ENCODE data around the gene IGFN1. TPM values are rescaled to one million over a fixed set of nuclear protein-coding genes. Genes with fewer than 3 reads are reported as not detected.

Gene IGFN1
- total RNA-seq, 1 experiment from 2014 or later = not detected

DNA sequence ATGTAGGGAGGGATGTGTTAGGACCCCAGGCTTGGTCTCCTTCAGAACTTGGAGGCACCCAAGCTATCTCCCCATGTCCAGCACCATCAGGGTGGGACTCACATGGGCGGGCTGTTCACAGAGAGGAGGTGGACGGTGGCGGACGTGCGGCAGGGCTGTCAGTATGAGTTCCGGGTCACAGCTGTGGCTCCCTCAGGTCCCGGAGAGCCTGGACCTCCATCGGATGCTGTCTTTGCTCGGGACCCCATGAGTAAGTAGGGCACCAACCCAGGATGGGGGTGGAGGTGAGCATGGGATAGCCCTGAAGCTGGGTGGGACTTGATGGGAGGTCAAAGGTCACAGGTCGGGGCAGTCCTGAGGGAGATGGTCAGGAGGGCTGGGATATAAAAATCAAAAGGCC is 27.8 kb downstream of the IGFN1 start:
- no peak overlapping the region for H3K14ac ChIP-seq (ENCODE audit: insufficient read depth, low read length)
- H4K91ac ChIP-seq (ENCODE audit: insufficient read length, low read depth, low read length) = no peak overlapping the region
- Mint-ChIP-seq H3K4me1 (peaks cover 8 to 12% of the 10 kb centered on the region in 2 experiments; a peak in 3 of 4 replicates), H3K4me3 (no peak overlapping the region), H3K27me3 (ENCODE audit: low read depth) (peaks cover 6% of the 10 kb centered on the region; the same call in 1 of the 2 replicates), H3K27ac (peak overlapping the region in 1 of 3 experiments; percentile 70; a peak in 1 of 7 replicates), H3K9me3 (no peaks in the 10 kb centered on the region), H3K36me3 (ENCODE audit: insufficient read depth in 1 of 3, low read depth in 3 of 3) (no peaks in the 10 kb centered on the region; a peak in 1 of 7 replicates)
- no peaks in the 10 kb centered on the region for H3K23me2 ChIP-seq (ENCODE audit: insufficient read length, low read depth, low read length, poor library complexity, severe bottlenecking)
- TF ChIP-seq, protein P1, sequence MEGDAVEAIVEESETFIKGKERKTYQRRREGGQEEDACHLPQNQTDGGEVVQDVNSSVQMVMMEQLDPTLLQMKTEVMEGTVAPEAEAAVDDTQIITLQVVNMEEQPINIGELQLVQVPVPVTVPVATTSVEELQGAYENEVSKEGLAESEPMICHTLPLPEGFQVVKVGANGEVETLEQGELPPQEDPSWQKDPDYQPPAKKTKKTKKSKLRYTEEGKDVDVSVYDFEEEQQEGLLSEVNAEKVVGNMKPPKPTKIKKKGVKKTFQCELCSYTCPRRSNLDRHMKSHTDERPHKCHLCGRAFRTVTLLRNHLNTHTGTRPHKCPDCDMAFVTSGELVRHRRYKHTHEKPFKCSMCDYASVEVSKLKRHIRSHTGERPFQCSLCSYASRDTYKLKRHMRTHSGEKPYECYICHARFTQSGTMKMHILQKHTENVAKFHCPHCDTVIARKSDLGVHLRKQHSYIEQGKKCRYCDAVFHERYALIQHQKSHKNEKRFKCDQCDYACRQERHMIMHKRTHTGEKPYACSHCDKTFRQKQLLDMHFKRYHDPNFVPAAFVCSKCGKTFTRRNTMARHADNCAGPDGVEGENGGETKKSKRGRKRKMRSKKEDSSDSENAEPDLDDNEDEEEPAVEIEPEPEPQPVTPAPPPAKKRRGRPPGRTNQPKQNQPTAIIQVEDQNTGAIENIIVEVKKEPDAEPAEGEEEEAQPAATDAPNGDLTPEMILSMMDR (conservative IDR thresholded peaks at IDR 0.05) = no peak
- H3K4me2 ChIP-seq (ENCODE audit: insufficient read depth, insufficient read length, low read length) = no peak overlapping the region
- no peak overlapping the region for H3K56ac ChIP-seq (ENCODE audit: insufficient read length, low read depth, low read length)
- no peaks in the 10 kb centered on the region for H4K20me1 ChIP-seq (ENCODE audit: control insufficient read depth, insufficient read depth, insufficient read length)
- H3K9me3 ChIP-seq (ENCODE audit: control insufficient read depth, low read depth, low read length) = no peaks in the 10 kb centered on the region
- H3K23ac ChIP-seq (ENCODE audit: insufficient read length, low read depth, low read length) = no peak overlapping the region
- H3K4ac ChIP-seq (ENCODE audit: low read depth, low read length) = no peak overlapping the region
- H2BK15ac ChIP-seq (ENCODE audit: low read depth, low read length) = no peak overlapping the region
- no peak overlapping the region for H4K8ac ChIP-seq (replicated peaks; ENCODE audit: insufficient read length, low read depth, low read length)
- no CpG with 5 or more reads among the region's 10 CpGs for whole genome bisulfite sequencing (ENCODE audit: extremely low coverage, insufficient read length, low lambda C conversion rate)
- H3K79me2 ChIP-seq (ENCODE audit: insufficient read depth, low read length) = no peaks in the 10 kb centered on the region
- H3K4me1 ChIP-seq (ENCODE audit: insufficient read depth, low read length) = no peaks in the 10 kb centered on the region; the same call in 1 of the 2 replicates
- no peak overlapping the region for H3K9ac ChIP-seq (ENCODE audit: extremely low read depth, insufficient read length, low read length)
- H3K18ac ChIP-seq (ENCODE audit: insufficient read length, low read depth, low read length) = no peak overlapping the region
- DNase-seq = peak; percentile 19
- no peak overlapping the region for H2BK5ac ChIP-seq (ENCODE audit: insufficient read length, low read length)
- no peak overlapping the region for H2AK5ac ChIP-seq (ENCODE audit: insufficient read length, low read length)
- no peak overlapping the region for H2AFZ ChIP-seq (ENCODE audit: low read length)
- H3K79me1 ChIP-seq (ENCODE audit: insufficient read depth, low read depth, low read length, poor library complexity, severe bottlenecking) = no peaks in the 10 kb centered on the region
- no peak overlapping the region for H3K27ac ChIP-seq (ENCODE audit: insufficient read length, low read depth, low read length)
- H2BK20ac ChIP-seq (ENCODE audit: low read depth, low read length, poor library complexity, severe bottlenecking) = no peak overlapping the region
- H3T11ph ChIP-seq (ENCODE audit: low read length) = no peak overlapping the region
- no peak overlapping the region for H4K5ac ChIP-seq (ENCODE audit: insufficient read length, low read depth, low read length)
- H2BK12ac ChIP-seq (ENCODE audit: insufficient read length, low read depth, low read length) = no peak overlapping the region
- no peak overlapping the region for H2BK120ac ChIP-seq (ENCODE audit: low read depth, low read length, poor library complexity, severe bottlenecking)
- H3K27me3 ChIP-seq (ENCODE audit: insufficient read depth, low read length) = no peaks in the 10 kb centered on the region
